K562 (cell line): Measurements from ENCODE around the gene PAK1IP1.

Experiments used
- ESRRA ChIP-seq: fragments of 450-650 bp; IDR thresholded peaks from 2 replicates; pipeline ENCODE4 v1.6.1; 2014; ENCODE audit warnings: low read depth, mild to moderate bottlenecking, moderate library complexity, borderline replicate concordance
- HNRNPK ChIP-seq: fragments of 200-400 bp; formaldehyde crosslinking; IDR thresholded peaks from one replicate; pipeline ENCODE4 v1.6.1; 2018; ENCODE audit warnings: mild to moderate bottlenecking, low read depth, low read length; ENCODE audit not compliant: poor library complexity, severe bottlenecking
- JUN ChIP-seq, 2 experiments: sonication (generic) in 1 of 2; formaldehyde crosslinking in 1 of 2; IDR thresholded peaks; 2 replicates each; pipeline versions ENCODE4 v1.6.1 to v1.8.0; 2012 to 2022; ENCODE audit warnings: borderline replicate concordance in 2 of 2, mild to moderate bottlenecking in 2 of 2, improper control_type of control experiment in 1 of 2, low read depth in 1 of 2, low read length in 1 of 2, missing genetic modification reagents in 1 of 2
- POLR2A ChIP-seq: fragments of 450-650 bp; conservative IDR thresholded peaks from 2 replicates; pipeline ENCODE4 v1.6.1; 2016
- POLR2AphosphoS2 ChIP-seq: IDR thresholded peaks from 2 replicates; pipeline ENCODE4 v1.6.1; 2012; ENCODE audit warnings: low read length, improper control_type of control experiment
- PRPF4 ChIP-seq: fragments of 200-400 bp; formaldehyde crosslinking; IDR thresholded peaks from one replicate; pipeline ENCODE4 v1.6.1; 2017; ENCODE audit warnings: low read length, low read depth, mild to moderate bottlenecking; ENCODE audit not compliant: insufficient read depth, poor library complexity, severe bottlenecking
- TF ChIP-seq, protein P1 (sequence below), 2 experiments: IDR thresholded peaks in 1 of 2; conservative IDR thresholded peaks in 1 of 2; 2 replicates each; pipeline ENCODE4 v1.6.1; 2016; ENCODE audit warnings: low read depth in 2 of 2, mild to moderate bottlenecking in 1 of 2, missing compliant biosample characterization in 1 of 2, missing genetic modification characterization in 1 of 2, moderate library complexity in 1 of 2
- TF ChIP-seq, protein P2 (sequence below): IDR thresholded peaks from 2 replicates; pipeline ENCODE4 v1.6.1; 2011; ENCODE audit warnings: borderline replicate concordance, low read depth, mild to moderate bottlenecking, moderate library complexity, low read length; ENCODE audit not compliant: insufficient read depth, poor library complexity, severe bottlenecking

DNA sequence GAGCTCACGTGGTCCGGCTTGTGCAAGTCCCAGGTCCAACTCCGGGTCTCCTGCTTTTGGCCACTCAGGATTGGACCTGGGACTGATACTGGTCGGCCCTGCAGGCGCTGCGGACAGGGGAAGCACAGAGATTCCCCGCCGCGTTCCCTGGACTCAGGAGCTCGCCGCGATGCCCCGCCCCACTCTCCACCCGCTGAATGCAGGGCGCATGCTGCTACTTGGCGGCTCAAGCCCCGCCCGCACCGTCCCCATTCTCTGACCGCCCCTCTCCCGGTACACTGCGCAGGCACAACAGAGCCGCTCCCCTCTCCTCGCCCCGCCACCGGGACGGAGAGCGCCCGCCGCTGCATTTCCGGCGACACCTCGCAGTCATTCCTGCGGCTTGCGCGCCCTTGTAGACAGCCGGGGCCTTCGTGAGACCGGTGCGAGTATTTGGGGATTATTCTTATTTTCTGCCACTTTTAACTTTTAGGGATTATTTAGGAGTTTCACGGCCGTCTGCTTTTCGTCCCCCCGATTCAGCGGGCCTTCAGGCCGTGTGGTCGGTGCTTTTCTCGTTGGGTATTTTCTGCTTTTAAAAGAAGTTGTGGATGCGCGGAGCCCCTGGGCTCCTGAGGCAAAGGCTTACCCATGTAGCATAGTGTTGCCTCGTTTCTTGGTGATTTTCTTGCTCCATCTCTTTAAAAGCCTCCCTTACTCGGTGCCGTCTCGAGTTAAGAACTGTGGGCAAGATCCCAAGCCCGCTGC lies 28.2 kb downstream of the PAK1IP1 start, which contains the start of gene TMEM14C:
- TF ChIP-seq, protein P1, sequence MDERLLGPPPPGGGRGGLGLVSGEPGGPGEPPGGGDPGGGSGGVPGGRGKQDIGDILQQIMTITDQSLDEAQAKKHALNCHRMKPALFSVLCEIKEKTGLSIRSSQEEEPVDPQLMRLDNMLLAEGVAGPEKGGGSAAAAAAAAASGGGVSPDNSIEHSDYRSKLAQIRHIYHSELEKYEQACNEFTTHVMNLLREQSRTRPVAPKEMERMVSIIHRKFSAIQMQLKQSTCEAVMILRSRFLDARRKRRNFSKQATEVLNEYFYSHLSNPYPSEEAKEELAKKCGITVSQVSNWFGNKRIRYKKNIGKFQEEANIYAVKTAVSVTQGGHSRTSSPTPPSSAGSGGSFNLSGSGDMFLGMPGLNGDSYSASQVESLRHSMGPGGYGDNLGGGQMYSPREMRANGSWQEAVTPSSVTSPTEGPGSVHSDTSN (CRISPR knock-in tag; IDR thresholded peaks at IDR 0.05; ENCODE audit: low read depth), result no peak
- TF ChIP-seq, protein P1 (tag; conservative IDR thresholded peaks at IDR 0.05; ENCODE audit: low read depth), result no peak
- TF ChIP-seq POLR2AphosphoS2 (peak; percentile 84; the same call in 1 of the 2 replicates), HNRNPK (no peak), POLR2A (peak; percentile 96), ESRRA (peak; percentile 68; the same call in 1 of the 2 replicates), PRPF4 (no peak), JUN (IDR thresholded peaks at IDR 0.05; ENCODE audit: borderline replicate concordance, low read depth, low read length) (peak; percentile 39), JUN (CRISPR knock-in tag; IDR thresholded peaks at IDR 0.05; ENCODE audit: borderline replicate concordance) (0 out of 2 replicates have a peak, but pooled peaks have one; percentile 50)
- TF ChIP-seq, protein P2, sequence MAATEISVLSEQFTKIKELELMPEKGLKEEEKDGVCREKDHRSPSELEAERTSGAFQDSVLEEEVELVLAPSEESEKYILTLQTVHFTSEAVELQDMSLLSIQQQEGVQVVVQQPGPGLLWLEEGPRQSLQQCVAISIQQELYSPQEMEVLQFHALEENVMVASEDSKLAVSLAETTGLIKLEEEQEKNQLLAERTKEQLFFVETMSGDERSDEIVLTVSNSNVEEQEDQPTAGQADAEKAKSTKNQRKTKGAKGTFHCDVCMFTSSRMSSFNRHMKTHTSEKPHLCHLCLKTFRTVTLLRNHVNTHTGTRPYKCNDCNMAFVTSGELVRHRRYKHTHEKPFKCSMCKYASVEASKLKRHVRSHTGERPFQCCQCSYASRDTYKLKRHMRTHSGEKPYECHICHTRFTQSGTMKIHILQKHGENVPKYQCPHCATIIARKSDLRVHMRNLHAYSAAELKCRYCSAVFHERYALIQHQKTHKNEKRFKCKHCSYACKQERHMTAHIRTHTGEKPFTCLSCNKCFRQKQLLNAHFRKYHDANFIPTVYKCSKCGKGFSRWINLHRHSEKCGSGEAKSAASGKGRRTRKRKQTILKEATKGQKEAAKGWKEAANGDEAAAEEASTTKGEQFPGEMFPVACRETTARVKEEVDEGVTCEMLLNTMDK, result no peak
